Epithelial cell of proximal tubule (primary cell): Measurements from ENCODE around the gene IL1RL1. TPM values are rescaled to one million over a fixed set of nuclear protein-coding genes. Genes with fewer than 3 reads are reported as not detected.

ENCODE experiments used
- DNase-seq: peaks from one replicate; pipeline ENCODE4 v3.0.0-alpha.2; 2011; ENCODE audit warnings: low read depth
- H3K4me3 ChIP-seq: 2 replicates; pipeline ENCODE4 v1.5.1; 2011; ENCODE audit warnings: low read depth, mild to moderate bottlenecking, low read length
- total RNA-seq: library from RNA; depleted of rRNA; stranded (reverse); fragments of >200 nt; gene quantifications from 2 replicates; pipeline ENCODE4 v1.2.3, GENCODE V29; 2015
- TF ChIP-seq, protein P1 (sequence below): conservative IDR thresholded peaks from 2 replicates; pipeline ENCODE4 v1.5.1; 2012; ENCODE audit warnings: low read depth, mild to moderate bottlenecking, low read length

Gene IL1RL1
- total RNA-seq, 1 donor from 2014 or later, result 4.7 TPM

- H3K4me3 ChIP-seq, result no peak overlapping the region
- no peak for DNase-seq
- TF ChIP-seq, protein P1, sequence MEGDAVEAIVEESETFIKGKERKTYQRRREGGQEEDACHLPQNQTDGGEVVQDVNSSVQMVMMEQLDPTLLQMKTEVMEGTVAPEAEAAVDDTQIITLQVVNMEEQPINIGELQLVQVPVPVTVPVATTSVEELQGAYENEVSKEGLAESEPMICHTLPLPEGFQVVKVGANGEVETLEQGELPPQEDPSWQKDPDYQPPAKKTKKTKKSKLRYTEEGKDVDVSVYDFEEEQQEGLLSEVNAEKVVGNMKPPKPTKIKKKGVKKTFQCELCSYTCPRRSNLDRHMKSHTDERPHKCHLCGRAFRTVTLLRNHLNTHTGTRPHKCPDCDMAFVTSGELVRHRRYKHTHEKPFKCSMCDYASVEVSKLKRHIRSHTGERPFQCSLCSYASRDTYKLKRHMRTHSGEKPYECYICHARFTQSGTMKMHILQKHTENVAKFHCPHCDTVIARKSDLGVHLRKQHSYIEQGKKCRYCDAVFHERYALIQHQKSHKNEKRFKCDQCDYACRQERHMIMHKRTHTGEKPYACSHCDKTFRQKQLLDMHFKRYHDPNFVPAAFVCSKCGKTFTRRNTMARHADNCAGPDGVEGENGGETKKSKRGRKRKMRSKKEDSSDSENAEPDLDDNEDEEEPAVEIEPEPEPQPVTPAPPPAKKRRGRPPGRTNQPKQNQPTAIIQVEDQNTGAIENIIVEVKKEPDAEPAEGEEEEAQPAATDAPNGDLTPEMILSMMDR, result no peak
Measured at GRCh38 chr2:102361632-102362241, 50.4 kb downstream of the IL1RL1 start.

DNA sequence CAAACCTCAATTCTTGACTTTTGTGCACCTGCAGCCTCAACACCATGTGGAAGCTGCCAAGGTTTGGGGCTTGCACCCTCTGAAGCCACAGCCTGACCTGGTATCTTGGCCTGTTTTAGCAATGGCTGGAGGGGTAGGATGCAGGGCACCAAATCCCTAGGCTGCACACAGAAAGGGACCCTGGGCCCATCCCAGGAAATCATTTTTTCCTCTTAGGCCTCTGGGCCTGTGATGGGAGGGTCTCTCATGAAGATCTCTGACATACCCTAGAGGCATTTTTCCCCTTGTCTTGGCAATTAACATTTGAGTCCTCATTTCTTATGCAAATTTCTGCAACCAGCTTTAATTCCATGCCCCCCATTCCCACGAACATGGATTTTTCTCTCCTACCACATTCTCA, 54.4 kb downstream of the IL1RL1 start:
- H3K4me3 ChIP-seq, result no peak overlapping the region
- TF ChIP-seq, protein P1, result no peak
- DNase-seq, result no peak

DNA sequence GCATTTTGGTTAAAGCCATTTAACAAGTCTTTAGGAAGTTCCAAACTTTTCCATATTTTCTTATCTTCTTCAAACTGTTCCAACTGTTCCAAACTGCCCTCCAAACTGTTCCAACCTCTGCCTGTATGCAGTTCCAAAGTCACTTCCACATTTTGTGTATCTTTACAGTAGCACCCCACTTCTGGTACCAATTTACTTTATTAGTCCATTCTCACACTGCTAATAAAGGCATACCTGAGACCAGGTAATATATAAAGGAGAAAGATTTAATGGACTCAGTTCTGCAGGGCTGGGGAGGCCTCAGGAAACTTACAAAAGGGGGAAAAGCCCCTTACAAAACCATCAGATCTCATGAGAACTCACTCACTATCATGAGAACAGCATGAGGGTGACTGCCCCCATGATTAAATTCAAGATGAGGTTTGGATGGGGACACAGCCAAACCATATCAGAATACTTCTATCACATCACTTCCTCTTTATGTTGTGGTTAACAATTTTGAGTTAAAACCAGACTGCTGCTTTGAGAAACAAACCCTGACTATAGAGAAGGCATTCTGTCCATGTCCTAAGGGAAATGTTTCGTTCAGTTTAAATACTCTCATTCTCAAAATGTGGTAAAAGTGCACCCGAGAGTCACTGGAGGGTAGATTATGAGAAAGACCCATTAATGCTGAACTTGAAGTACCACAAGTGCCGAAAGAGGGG, 55.2 kb downstream of the IL1RL1 start:
- TF ChIP-seq, protein P1, result no peak
- no peak overlapping the region for H3K4me3 ChIP-seq
- DNase-seq, result no peak

- TF ChIP-seq, protein P1, result no peak
- no peak for DNase-seq
- no peak overlapping the region for H3K4me3 ChIP-seq
Measured at GRCh38 chr2:102367331-102367971, 56.1 kb downstream of the IL1RL1 start.

DNA sequence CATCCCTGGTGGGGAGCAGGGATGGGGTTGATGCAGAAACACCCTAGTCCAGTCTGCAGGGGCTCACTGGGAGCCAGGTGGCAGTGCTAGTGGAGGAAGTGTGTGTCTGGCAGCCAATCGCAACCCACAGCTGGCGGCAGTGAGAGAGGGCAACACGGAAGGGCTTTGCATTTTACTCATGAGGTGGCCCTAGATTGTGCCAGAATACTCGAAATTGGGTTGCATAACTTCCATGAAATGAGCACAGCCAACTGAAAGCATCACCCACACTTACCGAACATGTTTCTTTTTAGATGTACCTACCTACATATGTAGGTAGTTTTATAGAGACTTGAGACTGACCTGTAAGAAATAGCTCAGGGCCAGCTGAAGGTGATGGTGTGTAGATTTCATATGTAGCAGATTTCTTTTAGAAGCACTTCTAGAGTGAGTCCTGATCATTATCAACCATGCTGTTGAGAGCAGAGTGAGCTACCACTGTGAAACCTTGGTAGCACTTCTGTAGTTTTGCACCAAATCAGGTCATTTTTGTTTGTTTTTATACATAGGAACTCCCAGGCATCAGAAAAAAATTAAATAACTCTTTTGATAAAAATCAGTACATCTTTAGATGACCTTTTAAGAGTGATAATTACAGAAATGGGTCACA, 57.2 kb downstream of the IL1RL1 start:
- TF ChIP-seq, protein P1, result no peak
- H3K4me3 ChIP-seq, result no peak overlapping the region
- DNase-seq, result no peak

- TF ChIP-seq, protein P1, result no peak
- H3K4me3 ChIP-seq, result no peak overlapping the region
- no peak for DNase-seq
Measured at GRCh38 chr2:102369866-102370265, 58.5 kb downstream of the IL1RL1 start.
